Duodenal mucosa (tissue), 2 donors: ENCODE measurements around the gene FCER2.

Experiments
- H3K27ac ChIP-seq: one replicate; pipeline ENCODE4 v1.7.0; 2013; ENCODE audit warnings: low read depth, low read length
- H3K27me3 ChIP-seq, 2 donors: one replicate each; pipeline ENCODE4 v1.7.0; 2013; ENCODE audit warnings: low read length in 2 of 2, control low read depth in 1 of 2; ENCODE audit not compliant: insufficient read depth in 2 of 2, control insufficient read depth in 1 of 2
- H3K36me3 ChIP-seq, 2 donors: one replicate each; pipeline ENCODE4 v1.7.0; 2013; ENCODE audit warnings: low read length in 2 of 2, control low read depth in 1 of 2; ENCODE audit not compliant: insufficient read depth in 2 of 2, control insufficient read depth in 1 of 2
- H3K4me1 ChIP-seq, 2 donors: one replicate each; pipeline ENCODE4 v1.7.0; 2013; ENCODE audit warnings: low read length in 2 of 2, control low read depth in 1 of 2; ENCODE audit not compliant: insufficient read depth in 2 of 2, control insufficient read depth in 1 of 2
- H3K4me3 ChIP-seq, 2 donors: one replicate each; pipeline ENCODE4 v1.7.0; 2013; ENCODE audit warnings: low read length in 2 of 2, low read depth in 1 of 2
- H3K9ac ChIP-seq, 2 donors: one replicate each; pipeline ENCODE4 v1.7.0; 2013; ENCODE audit warnings: low read length in 2 of 2, low read depth in 1 of 2
- H3K9me3 ChIP-seq, 2 donors: one replicate each; pipeline ENCODE4 v1.7.0; 2013; ENCODE audit warnings: low read length in 2 of 2, control low read depth in 1 of 2; ENCODE audit not compliant: control insufficient read depth in 1 of 2

The FCER2 gene

GRCh38 chr19:7716762-7717161 is 14.8 kb upstream of the FCER2 start:
- no peak overlapping the region for H3K9ac ChIP-seq
- no peak overlapping the region for H3K4me3 ChIP-seq
- no peaks in the 10 kb centered on the region for H3K4me1 ChIP-seq
- H3K27me3 ChIP-seq = no peaks in the 10 kb centered on the region
- no peaks in the 10 kb centered on the region for H3K36me3 ChIP-seq
- H3K27ac ChIP-seq = no peak overlapping the region
- peaks cover 3 to 6% of the 10 kb centered on the region in 2 donors for H3K9me3 ChIP-seq

GRCh38 chr19:7715671-7716070 is 13.7 kb upstream of the FCER2 start:
- no peaks in the 10 kb centered on the region for H3K4me1 ChIP-seq
- no peaks in the 10 kb centered on the region for H3K36me3 ChIP-seq
- H3K9ac ChIP-seq = no peak overlapping the region
- peaks cover 3 to 6% of the 10 kb centered on the region in 2 donors for H3K9me3 ChIP-seq
- no peak overlapping the region for H3K4me3 ChIP-seq
- no peak overlapping the region for H3K27ac ChIP-seq
- no peaks in the 10 kb centered on the region for H3K27me3 ChIP-seq

GRCh38 chr19:7710616-7711015 is 8.7 kb upstream of the FCER2 start:
- H3K4me3 ChIP-seq = no peak overlapping the region
- H3K27me3 ChIP-seq = no peaks in the 10 kb centered on the region
- H3K9ac ChIP-seq = no peak overlapping the region
- no peak overlapping the region for H3K27ac ChIP-seq
- peaks cover 0 to 5% of the 10 kb centered on the region in 2 donors for H3K4me1 ChIP-seq
- no peaks in the 10 kb centered on the region for H3K36me3 ChIP-seq
- H3K9me3 ChIP-seq = no peaks in the 10 kb centered on the region

GRCh38 chr19:7709932-7710460 is 8.1 kb upstream of the FCER2 start:
- Histone ChIP-seq H3K4me3 (no peak overlapping the region), H3K9me3 (no peaks in the 10 kb centered on the region), H3K9ac (no peak overlapping the region), H3K4me1 (peaks cover 0 to 5% of the 10 kb centered on the region in 2 donors), H3K27me3 (no peaks in the 10 kb centered on the region), H3K36me3 (no peaks in the 10 kb centered on the region), H3K27ac (no peak overlapping the region)

GRCh38 chr19:7706955-7707456 is 5.1 kb upstream of the FCER2 start:
- H3K36me3 ChIP-seq = no peaks in the 10 kb centered on the region
- no peaks in the 10 kb centered on the region for H3K9me3 ChIP-seq
- no peak overlapping the region for H3K4me3 ChIP-seq
- no peak overlapping the region for H3K9ac ChIP-seq
- H3K27me3 ChIP-seq = no peaks in the 10 kb centered on the region
- peaks cover 0 to 5% of the 10 kb centered on the region in 2 donors for H3K4me1 ChIP-seq
- no peak overlapping the region for H3K27ac ChIP-seq

GRCh38 chr19:7706188-7706954 is 4.4 kb upstream of the FCER2 start:
- H3K36me3 ChIP-seq = no peaks in the 10 kb centered on the region
- no peak overlapping the region for H3K4me3 ChIP-seq
- no peaks in the 10 kb centered on the region for H3K27me3 ChIP-seq
- H3K27ac ChIP-seq = no peak overlapping the region
- H3K4me1 ChIP-seq = peaks cover 0 to 5% of the 10 kb centered on the region in 2 donors
- H3K9ac ChIP-seq = no peak overlapping the region
- no peaks in the 10 kb centered on the region for H3K9me3 ChIP-seq

- Histone ChIP-seq H3K9ac (no peak overlapping the region), H3K9me3 (no peaks in the 10 kb centered on the region), H3K27me3 (no peaks in the 10 kb centered on the region), H3K27ac (no peak overlapping the region), H3K36me3 (no peaks in the 10 kb centered on the region), H3K4me1 (peaks cover 0 to 5% of the 10 kb centered on the region in 2 donors), H3K4me3 (no peak overlapping the region)
These were observed 3.7 kb upstream of the FCER2 start for GRCh38 chr19:7705387-7706187.

- peaks cover 0 to 4% of the 10 kb centered on the region in 2 donors for H3K27me3 ChIP-seq
- H3K36me3 ChIP-seq = no peaks in the 10 kb centered on the region
- no peak overlapping the region for H3K4me3 ChIP-seq
- H3K9ac ChIP-seq = no peak overlapping the region
- H3K27ac ChIP-seq = no peak overlapping the region
- H3K9me3 ChIP-seq = no peaks in the 10 kb centered on the region
- peaks cover 0 to 5% of the 10 kb centered on the region in 2 donors for H3K4me1 ChIP-seq
These were observed 2.5 kb upstream of the FCER2 start for GRCh38 chr19:7704280-7705060.

GRCh38 chr19:7703332-7703731 is 1.4 kb upstream of the FCER2 start:
- Histone ChIP-seq H3K4me3 (no peak overlapping the region), H3K9me3 (no peaks in the 10 kb centered on the region), H3K36me3 (no peaks in the 10 kb centered on the region), H3K4me1 (peaks cover 0 to 5% of the 10 kb centered on the region in 2 donors), H3K27me3 (peaks cover 0 to 4% of the 10 kb centered on the region in 2 donors), H3K27ac (no peak overlapping the region), H3K9ac (no peak overlapping the region)
